CD4-positive, alpha-beta T cell (primary cell): Measurements from ENCODE around the gene PMM1. TPM values are rescaled to one million over a fixed set of nuclear protein-coding genes. Genes with fewer than 3 reads are reported as not detected.

ENCODE experiments used
- ATAC-seq: fragments of 200-7000 bp; cut with Tn5 transposase; one replicate; pipeline ENCODE4 v1.10.0; 2022; ENCODE audit warnings: mild to moderate bottlenecking; ENCODE audit not compliant: poor library complexity
- CTCF ChIA-PET: fragments of 350-600 bp; sonication (Branson Sonifier 250); formaldehyde crosslinking; loops from one replicate; lab custom pipeline; 2021; ENCODE audit warnings: antibody characterized with exemption, inconsistent platforms; lab: Charles Lee
- POLR2A ChIA-PET: fragments of 350-600 bp; sonication (Branson Sonifier 250); formaldehyde crosslinking; loops from one replicate; lab custom pipeline; 2021; ENCODE audit warnings: antibody characterized with exemption, inconsistent platforms; lab: Charles Lee
- DNase-seq, 14 experiments: peaks; one replicate each; pipeline ENCODE4 v3.0.0-alpha.2; 2013 to 2020; ENCODE audit warnings: mixed read lengths in 2 of 14
- H3K27ac ChIP-seq, 2 donors: one replicate each; pipeline versions ENCODE4 v1.5.1 to v1.7.0; 2013; ENCODE audit warnings: low read length in 2 of 2, low read depth in 1 of 2, mild to moderate bottlenecking in 1 of 2
- H3K27me3 ChIP-seq, 2 experiments: 1 replicate in 1 of 2; 2 replicates in 1 of 2; pipeline versions ENCODE4 v1.6.1 to v1.7.0; 2013; ENCODE audit warnings: low read length in 2 of 2, control low read depth in 1 of 2, mild to moderate bottlenecking in 1 of 2, moderate library complexity in 1 of 2; ENCODE audit not compliant: insufficient read depth in 2 of 2, control insufficient read depth in 1 of 2
- H3K36me3 ChIP-seq: one replicate; pipeline ENCODE4 v1.6.1; 2013; ENCODE audit warnings: low read length, control low read depth; ENCODE audit not compliant: insufficient read depth
- H3K4me1 ChIP-seq: one replicate; pipeline ENCODE4 v1.6.1; 2013; ENCODE audit warnings: low read length, control low read depth; ENCODE audit not compliant: insufficient read depth
- H3K4me3 ChIP-seq: one replicate; pipeline ENCODE4 v1.5.1; 2013; ENCODE audit warnings: mild to moderate bottlenecking, low read length, moderate library complexity
- H3K9me3 ChIP-seq, 2 experiments: 1 replicate in 1 of 2; 2 replicates in 1 of 2; pipeline versions ENCODE4 v1.6.1 to v1.7.0; 2013; ENCODE audit warnings: low read length in 2 of 2, mild to moderate bottlenecking in 2 of 2, control low read depth in 1 of 2, moderate library complexity in 1 of 2; ENCODE audit not compliant: control insufficient read depth in 1 of 2, insufficient read depth in 1 of 2
- H3K27ac Mint-ChIP-seq: one replicate; pipeline ENCODE4 v1.8.0; 2020; ENCODE audit warnings: mixed read lengths
- H3K27me3 Mint-ChIP-seq: one replicate; pipeline ENCODE4 v1.8.0; 2021; ENCODE audit warnings: mixed read lengths
- H3K36me3 Mint-ChIP-seq: one replicate; pipeline ENCODE4 v1.8.0; 2021; ENCODE audit warnings: low read depth, mixed read lengths
- H3K4me1 Mint-ChIP-seq: one replicate; pipeline ENCODE4 v1.8.0; 2021; ENCODE audit warnings: low read depth, mixed read lengths
- H3K4me3 Mint-ChIP-seq: one replicate; pipeline ENCODE4 v1.8.0; 2020; ENCODE audit warnings: mild to moderate bottlenecking, mixed read lengths
- H3K9me3 Mint-ChIP-seq: one replicate; pipeline ENCODE4 v1.8.0; 2020; ENCODE audit warnings: mixed read lengths
- CTCF ChIP-seq: fragments of 200-600 bp; IDR thresholded peaks from one replicate; pipeline ENCODE4 v1.8.0; 2022; ENCODE audit warnings: antibody characterized with exemption, mild to moderate bottlenecking
- intact Hi-C, 2 experiments: fragments of 100-400 bp; cut with DNase I in 1 of 2; cut with micrococcal nuclease in 1 of 2; formaldehyde crosslinking; loops; one replicate each; pipeline versions ENCODE4 v1.15.1 to v1.9.0; 2023 to 2025; cut with DNase I, micrococcal nuclease
- total RNA-seq, 174 experiments: library from RNA in 2 of 174; stranded (reverse) in 2 of 174; gene quantifications; one replicate each; pipeline ENCODE4 v1.2.3 and lab custom pipeline; 2021 to 2026

Gene PMM1
- total RNA-seq, 2 experiments from 2014 or later = 24.8 to 25.5 TPM

GRCh38 chr22:41612603-41613306 is 23.1 kb upstream of the PMM1 start:
- Histone ChIP-seq H3K27ac (no peak overlapping the region), H3K27me3 (no peaks in the 10 kb centered on the region), H3K9me3 (no peaks in the 10 kb centered on the region), H3K4me1 (no peaks in the 10 kb centered on the region), H3K4me3 (no peak overlapping the region), H3K36me3 (no peaks in the 10 kb centered on the region)
- DNase-seq (no peak), ATAC-seq (no peak)
- Mint-ChIP-seq H3K9me3 (no peaks in the 10 kb centered on the region), H3K27ac (no peak overlapping the region), H3K27me3 (no peaks in the 10 kb centered on the region), H3K36me3 (no peaks in the 10 kb centered on the region), H3K4me3 (no peak overlapping the region), H3K4me1 (peaks cover 17% of the 10 kb centered on the region)
- intact Hi-C loops = no loop called here
- ChIA-PET POLR2A (no interaction called here), CTCF (interaction anchor here (1.6 kb wide), 1 partner anchor 86 kb away, joined by 4 read pairs; no protein-coding TSS in a partner anchor)
- no peak for TF ChIP-seq CTCF

- Mint-ChIP-seq H3K36me3 (peaks cover 39% of the 10 kb centered on the region), H3K9me3 (no peaks in the 10 kb centered on the region), H3K4me1 (peaks cover 13% of the 10 kb centered on the region), H3K27ac (no peak overlapping the region), H3K27me3 (no peaks in the 10 kb centered on the region), H3K4me3 (no peak overlapping the region)
- ChIA-PET CTCF (no interaction called here), POLR2A (interaction anchor here (0.6 to 3.3 kb wide), 3 partner anchors 11 to 18 kb away, joined by 3 to 14 read pairs (median 3); partner anchors contain the start of genes DESI1, PMM1 and XRCC6)
- intact Hi-C loops = no loop called here
- no peaks in the 10 kb centered on the region for H3K27me3 ChIP-seq
- H3K27ac ChIP-seq = no peak overlapping the region
- TF ChIP-seq CTCF = no peak
- no peak for ATAC-seq
- DNase-seq = no peak
- peaks cover 12% of the 10 kb centered on the region for H3K4me1 ChIP-seq
- no peak overlapping the region for H3K4me3 ChIP-seq
- peaks cover 17% of the 10 kb centered on the region for H3K36me3 ChIP-seq
- no peaks in the 10 kb centered on the region for H3K9me3 ChIP-seq
Measured at GRCh38 chr22:41608386-41608785, 18.7 kb upstream of the PMM1 start.

- Mint-ChIP-seq H3K9me3 (no peaks in the 10 kb centered on the region), H3K4me1 (peaks cover 21% of the 10 kb centered on the region), H3K36me3 (peaks cover 68% of the 10 kb centered on the region), H3K4me3 (peak overlapping the region; percentile 30), H3K27me3 (no peaks in the 10 kb centered on the region), H3K27ac (peak overlapping the region; percentile 64)
- Histone ChIP-seq H3K36me3 (peaks cover 49% of the 10 kb centered on the region), H3K9me3 (no peaks in the 10 kb centered on the region), H3K4me3 (no peak overlapping the region), H3K27ac (no peak overlapping the region), H3K27me3 (no peaks in the 10 kb centered on the region), H3K4me1 (peaks cover 19% of the 10 kb centered on the region)
- intact Hi-C loops = no loop called here
- CTCF ChIA-PET = interaction anchor here (0.6 to 0.7 kb wide), 2 partner anchors 11 to 582 kb away, joined by 4 to 5 read pairs; no protein-coding TSS in a partner anchor
- TF ChIP-seq CTCF = no peak
- peak; percentile 97 for ATAC-seq
- peak in 12 of 14 experiments; percentile 2 to 91 (median 40) for DNase-seq
- POLR2A ChIA-PET = interaction anchor here (0.7 to 1.0 kb wide), 3 partner anchors 14 to 19 kb away, joined by 3 to 4 read pairs (median 4); partner anchors contain the start of genes DESI1 and XRCC6
Measured at GRCh38 chr22:41603873-41604332, 14.3 kb upstream of the PMM1 start.
